NCI-H2196 (cell line): Measurements from ENCODE around the gene POFUT2.

Source experiments
- DNase-seq: peaks from one replicate; lab custom pipeline; 2025; ENCODE audit not compliant: unreplicated experiment; lab: John Stamatoyannopoulos, UW

Gene POFUT2

DNA sequence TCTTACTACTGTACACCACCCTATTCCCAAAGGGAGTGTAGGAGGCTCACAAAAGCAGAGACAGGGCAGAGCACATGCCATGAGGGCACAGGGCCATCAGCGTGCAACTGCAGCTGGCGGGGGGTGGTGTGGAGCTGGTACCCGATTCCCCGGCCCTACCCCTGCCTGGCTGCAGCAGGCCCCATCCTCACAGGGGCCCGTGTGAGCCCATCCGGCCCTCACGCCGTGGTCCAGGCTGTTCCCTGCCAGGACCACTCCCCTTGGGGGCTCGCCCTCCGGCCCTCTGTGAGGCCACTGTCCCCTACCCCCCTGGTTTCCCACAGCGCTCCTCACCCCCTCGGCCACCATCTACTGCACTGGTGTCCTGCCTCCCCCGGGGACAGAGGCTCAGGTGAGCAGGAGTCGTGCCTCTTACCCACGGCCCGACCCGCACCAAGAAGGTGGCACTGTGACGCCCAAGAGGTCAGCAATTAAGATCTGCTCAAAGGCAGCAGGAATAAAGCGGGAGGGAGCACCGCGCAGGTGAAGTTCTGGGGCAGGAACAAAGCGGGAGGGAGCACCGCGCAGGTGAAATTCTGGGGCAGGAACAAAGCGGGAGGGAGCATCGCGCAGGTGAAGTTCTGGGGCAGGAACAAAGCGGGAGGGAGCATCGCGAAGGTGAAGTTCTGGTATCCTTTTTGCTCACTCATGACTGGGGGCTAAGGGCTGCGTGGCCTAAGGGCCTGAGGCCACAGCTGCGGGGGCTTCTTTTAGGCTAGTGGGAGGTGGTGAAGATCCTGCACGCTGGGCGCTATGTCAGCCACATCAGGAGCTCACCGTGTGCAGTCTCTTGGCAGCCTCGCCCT lies 3.9 kb downstream of the POFUT2 start:
- DNase-seq: no peak

DNA sequence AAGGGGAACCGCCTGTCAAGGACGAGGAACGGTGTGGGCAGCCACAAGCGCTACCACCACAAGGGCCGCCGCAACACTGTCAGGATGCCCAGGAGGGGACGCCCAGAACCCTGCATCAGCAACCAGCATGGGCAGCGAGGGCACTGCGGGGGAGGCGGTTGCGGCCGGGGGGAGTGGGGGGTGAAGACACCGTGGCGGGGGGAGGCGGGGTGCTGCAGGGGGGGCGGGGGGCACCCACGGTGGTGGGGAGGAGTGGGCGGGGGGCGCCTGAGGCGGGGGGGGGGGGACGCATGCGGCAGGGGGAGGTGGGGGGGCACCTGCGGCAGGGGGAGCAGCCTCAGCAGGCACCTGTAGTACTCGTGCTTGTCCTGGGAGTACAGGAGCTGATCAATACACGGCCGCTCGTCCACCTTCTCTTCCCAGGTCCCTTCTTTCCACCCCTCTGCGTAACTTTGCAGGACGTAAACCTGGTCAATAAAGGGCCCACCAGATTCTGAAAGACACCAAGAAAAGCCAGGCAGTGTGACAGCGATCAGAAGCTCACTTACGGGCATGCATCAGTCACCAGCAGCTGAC lies 4.6 kb downstream of the POFUT2 start:
- no peak for DNase-seq

DNA sequence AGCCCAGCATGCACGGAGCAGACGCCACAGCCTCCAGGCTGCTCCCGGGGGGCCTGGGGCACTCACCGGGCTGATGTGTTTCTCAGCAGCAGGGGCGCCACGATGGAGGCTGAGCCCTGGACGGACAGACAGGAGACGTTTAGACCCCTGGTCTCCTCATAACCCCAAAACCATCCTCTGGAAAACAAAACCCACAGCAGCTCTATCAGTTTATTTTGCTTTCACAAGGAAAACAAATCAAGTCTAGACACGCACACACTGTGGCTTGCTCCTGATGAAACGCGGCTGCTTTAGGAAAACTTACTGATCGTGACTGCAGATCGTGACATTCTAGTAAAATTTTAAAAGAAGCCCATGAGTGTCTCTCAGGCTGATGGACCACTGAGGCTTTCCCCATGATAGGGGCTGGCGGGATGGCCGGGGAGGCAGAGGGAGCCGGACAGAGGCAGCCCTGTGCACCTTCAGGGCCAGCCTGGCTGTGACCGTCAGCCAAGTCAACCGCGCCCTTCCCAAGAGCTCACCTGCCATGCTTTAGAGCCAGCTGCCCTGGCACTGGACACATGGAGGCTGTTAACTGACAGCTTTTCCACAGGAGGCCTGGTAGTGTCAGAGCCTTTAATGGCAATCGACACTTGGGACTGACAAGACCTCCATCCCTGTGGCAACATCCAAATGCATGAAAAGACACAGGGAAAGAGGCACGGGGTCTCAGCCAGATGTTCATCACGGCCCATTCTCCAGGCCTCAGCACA lies 5.2 kb downstream of the POFUT2 start:
- DNase-seq: no peak

DNA sequence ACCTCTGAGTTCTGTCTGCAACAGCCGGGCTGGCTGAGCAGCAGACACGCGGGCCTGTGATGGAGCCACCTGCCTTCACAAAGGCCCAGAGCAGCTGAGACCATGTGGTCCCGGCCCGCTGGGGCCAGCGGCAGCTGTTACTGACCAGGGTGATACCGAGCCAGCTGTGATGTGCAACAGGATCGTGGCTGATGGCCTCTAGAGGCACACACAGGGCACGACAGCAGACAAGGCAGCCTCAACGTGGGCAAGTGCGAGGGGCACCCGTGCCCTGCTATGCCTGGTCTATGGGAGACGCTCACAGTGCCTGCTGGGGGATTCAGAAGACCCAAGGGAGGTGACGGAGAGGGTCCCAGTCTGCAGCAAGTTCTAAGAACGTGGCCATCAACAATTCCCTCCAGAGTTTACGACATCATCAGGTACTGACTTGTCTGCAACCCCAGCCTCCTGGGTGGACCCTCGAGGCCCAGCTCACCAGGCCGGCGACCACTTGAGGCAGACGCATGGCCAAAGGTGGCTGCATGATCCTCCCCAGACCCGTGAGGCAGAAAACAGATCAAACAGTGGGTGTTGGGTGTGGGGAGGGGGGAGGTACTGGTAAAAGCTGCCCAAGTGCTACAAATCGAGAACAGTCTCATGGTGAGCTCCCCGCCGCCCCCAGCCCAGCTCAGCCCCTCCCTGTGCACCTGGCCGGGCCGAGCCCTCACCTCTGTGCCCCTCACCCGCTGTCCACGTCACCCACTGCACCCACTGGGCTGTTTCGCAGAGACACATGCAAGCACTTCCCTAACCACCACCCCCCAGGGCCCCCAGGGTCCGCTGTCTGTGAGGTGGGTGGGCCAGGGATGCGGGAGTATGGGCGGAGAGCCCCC lies 6.0 kb downstream of the POFUT2 start:
- no peak for DNase-seq

DNA sequence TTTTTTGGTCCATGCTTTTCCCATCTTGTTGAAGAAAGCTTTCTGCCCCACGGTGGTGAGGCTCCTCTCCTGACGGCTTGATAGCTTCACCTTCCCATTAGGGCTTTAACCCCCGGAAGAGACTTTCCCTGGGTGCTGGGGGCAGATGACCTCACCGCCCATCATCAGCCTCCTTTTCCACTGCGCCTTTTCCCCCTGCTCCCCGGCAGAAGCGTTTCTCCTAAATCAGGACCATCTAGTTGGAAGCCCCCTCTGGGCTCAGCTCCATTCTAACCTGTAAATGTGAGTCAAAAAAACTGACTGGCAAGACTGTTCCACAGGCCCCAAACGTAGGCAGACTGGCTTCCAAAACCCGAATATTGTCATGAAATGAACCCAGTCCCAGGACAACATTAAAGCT lies 6.7 kb downstream of the POFUT2 start:
- no peak for DNase-seq

DNA sequence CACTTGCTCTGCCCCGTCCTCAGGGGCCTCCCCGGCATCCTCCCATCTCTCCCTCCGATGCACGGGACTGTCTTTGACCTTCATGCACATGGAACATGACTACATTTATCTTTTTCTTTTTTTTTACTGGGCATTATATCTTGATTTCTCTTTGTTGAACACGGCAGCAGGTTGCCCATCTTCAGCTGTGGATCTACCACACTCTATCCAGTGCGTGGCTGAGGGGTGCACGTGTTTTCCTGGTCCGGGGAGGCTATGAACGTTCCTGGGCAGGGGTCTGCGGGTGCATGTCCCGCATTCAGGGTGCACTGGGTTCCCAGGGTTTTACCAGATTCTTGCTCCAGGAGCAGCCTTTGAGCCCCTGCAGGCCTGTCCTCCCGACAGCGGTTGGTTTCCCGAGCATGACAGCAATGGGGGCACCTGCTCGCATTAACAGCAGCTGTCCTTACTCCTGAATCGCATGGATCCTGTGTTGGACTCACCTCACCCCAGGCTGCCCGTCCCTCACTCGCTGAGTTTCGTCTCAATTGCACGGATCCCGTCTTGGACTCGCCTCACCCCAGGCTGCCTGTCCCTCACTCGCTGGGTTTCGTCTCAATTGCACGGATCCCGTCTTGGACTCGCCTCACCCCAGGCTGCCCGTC lies 7.4 kb downstream of the POFUT2 start:
- no peak for DNase-seq

DNA sequence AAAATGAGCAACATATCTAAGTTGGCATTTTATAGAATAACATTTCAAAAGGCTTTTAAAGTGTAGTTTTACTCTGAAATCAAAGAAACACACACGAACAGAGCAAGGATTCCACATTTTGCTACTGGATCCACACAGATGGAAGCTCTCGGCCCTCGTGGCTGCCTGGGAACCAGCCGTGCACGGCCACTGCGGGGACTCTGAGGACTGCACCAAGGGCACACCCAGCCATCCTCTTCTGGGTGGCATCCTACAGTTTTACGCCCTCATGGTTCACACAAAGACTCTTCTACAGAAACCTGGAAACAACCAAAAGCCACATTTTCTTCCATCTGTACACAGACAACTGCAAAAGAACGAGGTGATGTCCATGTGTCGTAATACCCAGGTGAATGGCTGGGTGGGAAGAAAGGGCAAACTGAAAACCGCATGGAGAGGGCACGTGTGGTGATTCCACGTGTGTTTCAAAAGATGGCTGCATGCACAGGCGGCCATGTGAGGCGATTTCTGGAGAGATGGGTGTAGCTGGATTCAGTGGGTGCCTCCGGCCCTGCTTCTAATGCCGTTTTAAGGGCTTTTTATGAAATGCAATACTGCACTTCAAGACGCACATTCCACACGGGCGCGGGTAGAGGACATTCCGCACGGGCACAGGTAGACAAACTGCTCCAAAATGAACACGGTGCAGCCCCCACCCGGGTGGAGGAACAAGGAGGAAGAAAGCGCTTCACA lies 8.1 kb downstream of the POFUT2 start:
- no peak for DNase-seq

DNA sequence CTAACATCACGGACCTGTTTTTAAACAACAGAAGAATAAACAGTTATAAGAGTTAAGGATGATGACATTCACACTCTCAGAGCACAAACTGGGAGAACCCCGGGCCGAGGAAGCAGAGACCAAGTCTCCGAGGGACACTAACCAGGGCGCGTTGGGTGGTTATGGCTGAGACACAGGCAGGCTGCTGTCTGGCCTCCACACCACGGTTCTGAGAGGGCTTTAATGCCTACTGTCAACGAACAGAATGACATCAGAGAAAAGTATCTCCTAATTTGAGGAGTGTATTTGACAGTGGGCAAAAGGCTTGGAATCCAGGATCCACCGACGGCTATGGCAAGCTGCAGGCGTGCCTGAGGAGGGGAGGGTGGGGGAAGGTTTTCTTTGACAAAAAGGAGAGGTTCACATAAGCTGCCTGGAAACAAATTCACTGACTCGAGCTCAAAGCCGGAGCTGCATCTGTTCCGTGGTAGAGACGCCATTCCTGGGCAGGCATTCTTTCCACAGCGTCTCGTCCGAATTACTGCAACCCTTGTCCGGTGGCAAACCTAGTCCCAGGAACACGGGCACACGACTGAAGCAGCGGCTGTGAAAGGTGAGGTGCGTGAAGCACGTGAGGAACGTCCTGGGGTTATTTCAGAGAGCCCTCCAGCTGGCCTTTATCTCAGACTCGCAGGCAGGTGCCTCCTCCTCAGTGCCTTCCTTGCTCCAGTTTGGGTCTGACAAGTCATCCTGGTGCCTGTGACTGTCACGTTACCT lies 9.4 kb downstream of the POFUT2 start:
- DNase-seq: no peak

DNA sequence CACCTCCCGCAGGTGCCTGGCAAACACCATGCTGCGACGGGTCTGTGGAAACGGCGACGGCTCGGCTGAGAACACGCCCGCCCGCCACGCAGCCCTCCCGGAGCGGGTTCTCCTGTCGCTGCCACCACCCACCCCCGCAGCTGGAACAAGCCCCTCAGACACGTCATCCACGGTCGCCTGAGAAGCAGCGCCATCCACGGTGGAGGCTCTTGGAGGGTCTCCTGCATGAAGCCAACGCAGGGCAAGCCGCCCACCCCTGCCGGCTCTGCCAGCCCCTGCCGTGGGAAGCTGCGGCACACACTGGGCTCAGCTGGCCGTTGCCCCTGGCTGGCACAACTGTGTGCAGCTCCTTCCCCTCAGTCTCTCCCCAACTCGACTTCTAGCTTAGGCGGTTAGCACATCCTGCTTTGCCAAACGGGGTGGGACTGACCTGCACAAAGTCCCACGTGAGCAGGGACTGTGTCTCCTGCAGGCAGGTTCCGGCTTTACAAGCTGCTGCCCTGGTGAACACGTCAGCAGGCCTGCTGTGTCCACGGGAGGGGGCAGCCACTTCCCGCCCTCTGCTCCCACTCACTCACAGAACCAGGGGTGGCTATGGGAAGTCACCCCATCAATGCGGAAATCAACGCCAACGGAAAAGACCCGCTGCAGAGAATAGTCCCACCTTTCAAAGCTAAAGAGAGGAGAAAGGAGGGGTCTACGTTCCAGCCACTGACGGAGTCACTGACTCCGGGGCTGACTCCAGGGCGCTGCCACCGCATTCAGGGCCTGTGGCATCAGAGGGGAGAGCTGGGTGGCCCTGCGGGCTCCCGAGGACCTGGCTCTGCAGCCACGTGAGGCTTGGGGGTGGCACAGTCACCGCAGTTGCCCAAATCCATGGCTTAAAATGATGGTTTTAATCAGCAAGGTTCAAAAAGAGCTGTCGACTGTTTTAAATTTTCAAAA lies 10.3 kb downstream of the POFUT2 start:
- no peak for DNase-seq

DNA sequence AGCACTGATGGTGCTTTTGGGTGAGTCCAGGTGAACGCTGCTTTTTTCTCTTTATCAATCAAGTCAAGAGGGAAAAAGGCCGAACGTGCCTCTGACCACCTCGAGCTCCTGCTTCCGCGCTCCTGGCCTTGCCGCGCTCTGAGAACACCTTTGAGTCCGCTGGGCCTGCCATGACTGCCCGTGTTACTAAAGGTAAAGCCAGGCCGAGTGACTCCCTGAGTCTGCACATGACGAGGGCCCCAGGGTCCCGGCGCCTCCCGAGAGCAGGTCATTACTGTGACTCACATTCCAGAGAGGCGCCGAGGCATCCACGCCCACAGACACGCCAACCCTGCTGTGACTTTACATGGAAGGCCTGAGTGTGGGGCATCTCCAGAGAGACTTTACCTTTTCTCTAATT lies 11.1 kb downstream of the POFUT2 start:
- DNase-seq: no peak

DNA sequence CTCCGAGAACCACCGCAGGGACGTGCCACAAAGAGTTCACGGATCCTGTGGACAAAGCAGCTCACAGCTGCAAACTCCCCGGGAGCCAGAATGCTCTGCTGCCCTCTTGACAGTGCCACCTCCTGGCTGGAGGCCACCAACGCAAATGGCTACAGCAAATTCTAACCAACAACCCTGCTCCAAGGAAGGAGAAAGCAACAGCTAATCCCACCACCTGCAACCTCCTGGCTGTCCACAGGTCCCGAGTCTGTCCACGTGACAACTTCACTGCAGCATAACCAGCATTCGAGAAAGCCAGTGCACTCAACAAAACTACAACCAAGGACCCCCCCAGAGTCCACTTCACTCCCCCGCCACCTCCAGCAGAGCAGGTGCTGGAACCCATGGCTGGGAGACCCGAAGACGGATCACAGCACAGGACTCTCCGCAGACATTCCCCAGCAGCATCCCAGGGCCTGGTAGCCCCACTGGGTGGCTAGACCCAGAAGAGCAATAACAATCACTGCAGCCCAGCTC lies 17.3 kb downstream of the POFUT2 start:
- DNase-seq: no peak

DNA sequence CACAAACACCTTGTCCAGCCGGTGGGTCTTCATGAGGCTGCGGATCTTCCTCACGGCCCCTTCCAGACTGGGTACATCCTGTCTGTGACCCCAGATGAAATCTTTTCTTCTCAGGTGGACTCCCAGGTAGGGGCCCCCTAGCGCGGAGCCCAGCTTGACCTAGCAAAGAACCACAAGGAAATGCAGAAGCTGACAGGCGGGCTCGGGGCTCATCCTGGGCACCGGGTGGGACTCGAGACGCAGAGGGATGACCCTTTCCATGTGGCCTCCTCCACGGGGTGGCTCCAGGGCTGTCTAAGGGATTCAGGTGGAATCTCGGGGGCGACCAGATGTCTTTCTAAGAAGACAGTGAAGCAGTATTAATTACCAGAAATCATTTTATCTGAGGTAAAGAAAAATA lies 17.8 kb downstream of the POFUT2 start:
- no peak for DNase-seq

DNA sequence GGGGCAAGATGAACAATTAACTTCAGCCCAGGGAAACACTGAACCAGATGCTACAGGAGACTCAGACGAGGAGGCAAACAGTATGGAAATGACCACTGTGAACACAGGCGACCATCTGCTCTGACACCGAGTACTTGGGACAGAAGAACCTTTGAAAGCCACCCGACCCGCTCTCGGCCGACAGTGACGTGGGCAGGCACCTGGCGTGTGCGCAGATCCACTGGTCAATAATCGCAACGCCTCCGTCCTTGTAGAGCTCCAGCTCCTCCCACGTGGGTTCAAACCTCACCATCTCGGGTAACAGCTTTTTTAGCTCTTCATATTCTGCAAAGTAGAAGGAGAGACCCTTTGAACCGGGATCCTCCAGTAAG lies 20.3 kb downstream of the POFUT2 start:
- no peak for DNase-seq

DNA sequence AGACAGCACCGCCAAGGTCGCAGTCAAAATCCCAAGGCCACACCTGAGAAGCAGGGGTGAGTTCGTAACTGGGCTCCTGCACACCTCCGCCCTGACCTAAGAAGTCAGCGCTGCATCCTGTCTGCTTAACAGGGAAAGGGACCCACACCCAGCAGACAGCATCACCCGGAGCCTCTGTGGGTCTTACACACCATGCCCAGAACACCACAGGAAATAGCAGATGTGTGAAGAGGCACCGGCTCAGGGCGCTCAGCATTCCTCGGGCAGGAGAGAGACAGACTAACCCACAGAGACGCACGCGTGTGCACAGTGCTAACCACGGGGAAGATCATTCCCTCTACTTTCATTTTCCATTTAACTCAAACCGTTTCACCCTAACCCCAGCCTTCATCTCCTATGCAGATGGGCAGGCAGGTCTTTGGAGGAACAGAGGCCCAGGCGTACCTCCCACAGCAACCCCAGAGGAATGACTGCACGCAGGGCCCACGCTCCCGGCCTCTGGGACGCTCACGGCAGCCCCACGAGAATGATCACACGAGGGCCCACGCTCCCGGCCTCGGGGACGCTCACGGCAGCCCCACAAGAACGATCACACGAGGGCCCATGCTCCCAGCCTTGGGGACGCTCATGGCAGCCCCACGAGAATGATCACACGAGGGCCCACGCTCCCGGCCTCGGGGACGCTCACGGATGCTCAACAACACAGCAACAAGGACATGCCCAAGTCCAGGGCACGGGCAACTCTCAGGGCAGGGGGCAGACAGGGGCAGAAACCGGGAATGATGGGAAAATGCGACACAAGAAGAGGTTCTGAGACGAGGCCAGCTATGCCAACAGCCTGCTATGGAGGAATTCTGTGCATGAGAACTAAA lies 20.9 kb downstream of the POFUT2 start:
- no peak for DNase-seq

DNA sequence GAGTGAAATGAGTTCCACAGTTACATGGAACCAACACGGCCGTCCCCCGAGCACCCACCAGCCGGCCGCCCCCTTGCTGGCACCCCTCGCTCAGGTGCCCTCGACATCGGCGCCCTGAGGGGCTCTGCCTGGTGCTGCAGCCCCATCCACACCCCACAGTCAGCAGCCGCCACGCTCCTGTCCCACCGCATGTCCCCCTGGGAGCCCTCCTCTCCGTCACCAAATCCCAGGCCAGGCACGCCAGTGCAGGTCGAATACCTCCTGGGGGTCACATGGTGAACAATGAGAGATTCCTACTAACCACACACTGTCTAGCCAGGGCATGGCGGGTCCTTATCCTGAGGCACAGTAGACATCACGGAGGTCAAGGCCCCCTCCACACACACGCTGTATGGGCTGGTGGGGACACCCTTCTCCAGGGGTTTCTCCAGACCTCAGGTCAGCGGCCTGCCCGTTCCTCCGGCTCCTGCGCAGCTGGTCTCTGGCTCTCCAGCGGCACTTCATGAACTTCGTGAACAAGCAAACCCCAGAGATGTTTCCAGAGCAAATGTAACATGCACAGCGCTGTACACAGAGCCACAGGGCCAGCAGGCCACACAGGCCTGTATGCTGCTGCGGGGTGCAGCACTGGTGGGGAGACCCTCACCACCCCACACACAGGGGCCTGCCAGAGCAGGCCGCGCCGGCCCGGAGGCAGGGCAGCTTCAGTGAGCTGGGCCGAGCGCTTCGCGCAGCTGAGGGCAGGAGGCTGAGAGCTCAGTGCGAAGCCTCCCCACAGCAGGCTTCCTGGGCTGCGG lies 21.8 kb downstream of the POFUT2 start:
- DNase-seq: no peak

DNA sequence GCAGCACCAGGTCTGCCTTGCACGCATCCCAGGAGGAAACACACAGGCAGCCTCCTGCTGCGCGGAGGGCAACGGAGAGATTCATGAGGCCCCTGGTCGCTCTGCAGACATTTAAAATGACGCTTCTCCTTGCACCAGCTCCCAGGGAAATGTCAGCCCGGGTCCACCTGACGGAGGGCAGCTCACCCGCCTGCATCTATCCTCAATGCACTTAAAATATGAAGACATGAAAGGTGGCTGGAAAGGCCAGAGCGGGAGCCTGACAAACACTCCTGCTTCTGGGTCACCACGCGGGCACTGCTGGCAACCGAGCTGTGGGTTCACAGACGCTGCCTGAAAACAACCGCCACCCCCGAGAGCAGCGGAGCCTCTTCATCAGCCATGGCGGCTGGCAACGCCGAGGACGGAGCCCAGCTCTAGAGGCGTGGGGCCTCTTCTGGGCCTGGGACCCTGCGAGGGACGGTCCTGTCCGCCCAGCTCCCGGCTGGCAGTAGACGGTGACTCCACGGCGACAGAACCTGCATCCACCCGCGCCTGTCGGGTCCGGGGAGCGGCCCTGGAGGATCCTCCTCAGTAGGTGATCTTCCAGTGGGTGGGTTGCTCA lies 22.7 kb downstream of the POFUT2 start:
- no peak for DNase-seq
